Thyroid gland (tissue), 4 donors: Measurements from ENCODE around the gene C1QTNF12. TPM values are rescaled to one million over a fixed set of nuclear protein-coding genes. Genes with fewer than 3 reads are reported as not detected.

Source experiments
- DNase-seq, 2 donors: peaks; one replicate each; pipeline ENCODE4 v3.0.0-alpha.2; 2019
- H3K27ac ChIP-seq, 3 donors: fragments of 200-600 bp; sonication (generic); 1 replicate in 2 of 3; 2 replicates in 1 of 3; pipeline ENCODE4 v1.5.1; 2016 to 2019; ENCODE audit warnings: mild to moderate bottlenecking in 1 of 3, moderate library complexity in 1 of 3
- H3K27me3 ChIP-seq: fragments of 200-600 bp; sonication (generic); one replicate; pipeline ENCODE4 v1.5.1; 2019
- H3K36me3 ChIP-seq, 2 donors: fragments of 200-600 bp; sonication (generic); one replicate each; pipeline ENCODE4 v1.5.1; 2016 to 2019
- H3K4me1 ChIP-seq, 2 donors: fragments of 200-600 bp; sonication (generic); one replicate each; pipeline ENCODE4 v1.5.1; 2017 to 2019
- H3K4me3 ChIP-seq, 3 donors: fragments of 200-600 bp; sonication (generic); replicated peaks in 1 of 3; 1 replicate in 2 of 3; 2 replicates in 1 of 3; pipeline ENCODE4 v1.5.1; 2016; ENCODE audit warnings: mild to moderate bottlenecking in 1 of 3
- H3K9me3 ChIP-seq: fragments of 200-600 bp; sonication (generic); one replicate; pipeline ENCODE4 v1.5.1; 2017
- POLR2A ChIP-seq, 2 donors: fragments of 450-650 bp; IDR thresholded peaks; one replicate each; pipeline ENCODE4 v1.6.1; 2017; ENCODE audit warnings: antibody characterized with exemption in 2 of 2, mild to moderate bottlenecking in 2 of 2, moderate library complexity in 1 of 2
- WGBS, 2 donors: methylation state at CpG; one replicate each; pipeline ENCODE4 v1.1.5; 2017; 5-methylcytosine and 5-hydroxymethylcytosine counted together
- intact Hi-C: fragments of 100-400 bp; cut with DNase I; formaldehyde crosslinking; loops from one replicate; pipeline ENCODE4 v1.15.1; 2023
- microRNA-seq: library from miRNA; unstranded; fragments of <30 nt; microRNA quantifications from one replicate; pipeline ENCODE4, GENCODE V29; 2016
- small RNA-seq: library from RNA; depleted of rRNA; stranded (forward); fragments of <200 nt; gene quantifications from one replicate; pipeline ENCODE3, GENCODE V24; 2016
- total RNA-seq, 4 donors: library from RNA; depleted of rRNA; stranded (reverse); fragments of >200 nt; gene quantifications; one replicate each; pipeline ENCODE4 v1.2.3, GENCODE V29; 2016
- TF ChIP-seq, protein P1 (sequence below), 6 experiments: fragments of 200-600 bp in 3 of 6; fragments of 450-650 bp in 3 of 6; sonication (generic) in 3 of 6; IDR thresholded peaks; one replicate each; pipeline ENCODE4 v1.5.1; 2016 to 2019; ENCODE audit warnings: antibody characterized with exemption in 6 of 6, mild to moderate bottlenecking in 2 of 6, inconsistent platforms in 1 of 6, moderate library complexity in 1 of 6

The C1QTNF12 gene
- total RNA-seq, 4 donors from 2014 or later = 0.83 TPM; not detected in 3

DNA sequence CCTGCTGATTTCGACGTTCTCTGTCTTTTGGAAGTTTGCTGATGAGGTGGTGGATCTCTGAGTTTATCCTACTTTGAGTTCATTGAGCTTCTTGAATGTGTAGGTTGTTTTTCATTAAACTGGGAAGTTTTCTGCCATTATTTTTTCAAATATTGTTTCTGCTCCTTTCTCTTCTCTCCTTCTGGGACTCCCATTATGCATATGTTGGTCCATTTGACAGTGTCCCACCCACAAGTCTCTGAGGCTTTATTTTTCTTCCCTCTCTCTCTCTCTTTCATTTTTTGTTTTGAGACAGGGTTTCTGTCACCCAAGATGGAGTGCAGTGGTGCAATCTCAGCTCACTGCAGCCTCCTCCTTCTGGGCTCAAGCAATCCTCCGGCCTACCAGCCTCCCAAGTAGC is 51.8 kb downstream of the C1QTNF12 start:
- Histone ChIP-seq H3K9me3 (no peaks in the 10 kb centered on the region), H3K27ac (no peak overlapping the region), H3K27me3 (no peaks in the 10 kb centered on the region), H3K4me3 (no peak overlapping the region), H3K36me3 (no peaks in the 10 kb centered on the region), H3K4me1 (no peaks in the 10 kb centered on the region)
- intact Hi-C loops = no loop called here
- 91 to 95% methylated on average over 3 of the region's 3 CpGs for WGBS, 2 donors
- TF ChIP-seq, protein P1, sequence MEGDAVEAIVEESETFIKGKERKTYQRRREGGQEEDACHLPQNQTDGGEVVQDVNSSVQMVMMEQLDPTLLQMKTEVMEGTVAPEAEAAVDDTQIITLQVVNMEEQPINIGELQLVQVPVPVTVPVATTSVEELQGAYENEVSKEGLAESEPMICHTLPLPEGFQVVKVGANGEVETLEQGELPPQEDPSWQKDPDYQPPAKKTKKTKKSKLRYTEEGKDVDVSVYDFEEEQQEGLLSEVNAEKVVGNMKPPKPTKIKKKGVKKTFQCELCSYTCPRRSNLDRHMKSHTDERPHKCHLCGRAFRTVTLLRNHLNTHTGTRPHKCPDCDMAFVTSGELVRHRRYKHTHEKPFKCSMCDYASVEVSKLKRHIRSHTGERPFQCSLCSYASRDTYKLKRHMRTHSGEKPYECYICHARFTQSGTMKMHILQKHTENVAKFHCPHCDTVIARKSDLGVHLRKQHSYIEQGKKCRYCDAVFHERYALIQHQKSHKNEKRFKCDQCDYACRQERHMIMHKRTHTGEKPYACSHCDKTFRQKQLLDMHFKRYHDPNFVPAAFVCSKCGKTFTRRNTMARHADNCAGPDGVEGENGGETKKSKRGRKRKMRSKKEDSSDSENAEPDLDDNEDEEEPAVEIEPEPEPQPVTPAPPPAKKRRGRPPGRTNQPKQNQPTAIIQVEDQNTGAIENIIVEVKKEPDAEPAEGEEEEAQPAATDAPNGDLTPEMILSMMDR (IDR thresholded peaks at IDR 0.05) = no peak
- TF ChIP-seq POLR2A (IDR thresholded peaks at IDR 0.05) = no peak
- DNase-seq = no peak

Small RNAs within 50 kb of the gene (microRNA-seq; reads per million reads assigned to microRNA genes)
- gene MIR6726 = not detected

Small RNAs within 50 kb of the gene (small RNA-seq; reads per million reads assigned to genes)
- not detected for gene MIR6726

Other genes with a start within 250 kb of the C1QTNF12 start
- gene HES4, start 246.6 kb downstream of the C1QTNF12 start, total RNA-seq = 10 to 100 TPM in 3 of 4 donors, 1 to 10 TPM in 1; 5.0 to 29.2 (median 18.6) TPM
- 10 to 100 TPM; 18.5 to 57.5 (median 37.8) TPM for gene ISG15, start 233.2 kb downstream of the C1QTNF12 start, total RNA-seq
- 100 to 1,000 TPM in 3 of 4 donors, 10 to 100 TPM in 1; 68.3 to 147 (median 129) TPM for gene AGRN, start 226.6 kb downstream of the C1QTNF12 start, total RNA-seq
- gene RNF223, start 172.4 kb downstream of the C1QTNF12 start, total RNA-seq = not detected
- 10 to 100 TPM; 10.3 to 27.6 (median 19.6) TPM for gene C1orf159, start 130.6 kb downstream of the C1QTNF12 start, total RNA-seq
- gene TTLL10, start 72.8 kb downstream of the C1QTNF12 start, total RNA-seq = under 1 TPM in 2 of 4 donors, not detected in 2; 0.13 to 0.29 TPM
- under 1 TPM in 2 of 4 donors, not detected in 2; 0.49 to 0.67 TPM for gene TNFRSF18, start 40.1 kb downstream of the C1QTNF12 start, total RNA-seq
- gene TNFRSF4, start 32.6 kb downstream of the C1QTNF12 start, total RNA-seq = 1 to 10 TPM; 1.5 to 4.5 (median 3.2) TPM
- 100 to 1,000 TPM; 109 to 144 (median 138) TPM for gene SDF4, start 14.7 kb downstream of the C1QTNF12 start, total RNA-seq
- gene B3GALT6, start 14.5 kb downstream of the C1QTNF12 start, total RNA-seq = 10 to 100 TPM; 18.0 to 32.2 (median 25.5) TPM
- 10 to 100 TPM; 33.0 to 58.4 (median 36.2) TPM for gene UBE2J2, start 27.1 kb upstream of the C1QTNF12 start, total RNA-seq
- gene SCNN1D, start 33.7 kb upstream of the C1QTNF12 start, total RNA-seq = 1 to 10 TPM in 3 of 4 donors, under 1 TPM in 1; 0.73 to 3.2 (median 1.6) TPM
- gene ACAP3, start 61.2 kb upstream of the C1QTNF12 start, total RNA-seq = 10 to 100 TPM; 31.6 to 51.2 (median 42.1) TPM
- 10 to 100 TPM; 24.0 to 41.4 (median 28.0) TPM for gene PUSL1, start 61.9 kb upstream of the C1QTNF12 start, total RNA-seq
- gene INTS11, start 77.9 kb upstream of the C1QTNF12 start, total RNA-seq = 100 to 1,000 TPM in 2 of 4 donors, 10 to 100 TPM in 2; 68.9 to 116 (median 94.7) TPM
- 10 to 100 TPM; 16.7 to 37.3 (median 24.3) TPM for gene CPTP, start 78.1 kb upstream of the C1QTNF12 start, total RNA-seq
- 1 to 10 TPM in 2 of 4 donors, under 1 TPM in 2; 0.11 to 1.4 (median 0.68) TPM for gene TAS1R3, start 84.6 kb upstream of the C1QTNF12 start, total RNA-seq
- gene DVL1, start 102.7 kb upstream of the C1QTNF12 start, total RNA-seq = 10 to 100 TPM; 46.6 to 79.4 (median 61.7) TPM
- 100 to 1,000 TPM in 3 of 4 donors, 10 to 100 TPM in 1; 57.1 to 143 (median 106) TPM for gene MXRA8, start 111.8 kb upstream of the C1QTNF12 start, total RNA-seq
- 100 to 1,000 TPM in 2 of 4 donors, 10 to 100 TPM in 2; 73.8 to 198 (median 105) TPM for gene AURKAIP1, start 128.5 kb upstream of the C1QTNF12 start, total RNA-seq
- 100 to 1,000 TPM; 167 to 307 (median 215) TPM for gene CCNL2, start 152.6 kb upstream of the C1QTNF12 start, total RNA-seq
- 100 to 1,000 TPM; 123 to 199 (median 160) TPM for gene MRPL20, start 160.6 kb upstream of the C1QTNF12 start, total RNA-seq
- 1 to 10 TPM; 2.0 to 3.2 (median 2.4) TPM for gene ANKRD65, start 174.6 kb upstream of the C1QTNF12 start, total RNA-seq
- gene VWA1, start 189.0 kb upstream of the C1QTNF12 start, total RNA-seq = 10 to 100 TPM; 11.4 to 52.0 (median 30.3) TPM
- gene ATAD3C, start 203.0 kb upstream of the C1QTNF12 start, total RNA-seq = 10 to 100 TPM in 2 of 4 donors, 1 to 10 TPM in 2; 4.9 to 29.9 (median 15.1) TPM
- 10 to 100 TPM; 13.8 to 29.1 (median 15.0) TPM for gene ATAD3B, start 225.0 kb upstream of the C1QTNF12 start, total RNA-seq